Measurements from ENCODE around the gene ATP13A5.

The ATP13A5 gene, protein sequence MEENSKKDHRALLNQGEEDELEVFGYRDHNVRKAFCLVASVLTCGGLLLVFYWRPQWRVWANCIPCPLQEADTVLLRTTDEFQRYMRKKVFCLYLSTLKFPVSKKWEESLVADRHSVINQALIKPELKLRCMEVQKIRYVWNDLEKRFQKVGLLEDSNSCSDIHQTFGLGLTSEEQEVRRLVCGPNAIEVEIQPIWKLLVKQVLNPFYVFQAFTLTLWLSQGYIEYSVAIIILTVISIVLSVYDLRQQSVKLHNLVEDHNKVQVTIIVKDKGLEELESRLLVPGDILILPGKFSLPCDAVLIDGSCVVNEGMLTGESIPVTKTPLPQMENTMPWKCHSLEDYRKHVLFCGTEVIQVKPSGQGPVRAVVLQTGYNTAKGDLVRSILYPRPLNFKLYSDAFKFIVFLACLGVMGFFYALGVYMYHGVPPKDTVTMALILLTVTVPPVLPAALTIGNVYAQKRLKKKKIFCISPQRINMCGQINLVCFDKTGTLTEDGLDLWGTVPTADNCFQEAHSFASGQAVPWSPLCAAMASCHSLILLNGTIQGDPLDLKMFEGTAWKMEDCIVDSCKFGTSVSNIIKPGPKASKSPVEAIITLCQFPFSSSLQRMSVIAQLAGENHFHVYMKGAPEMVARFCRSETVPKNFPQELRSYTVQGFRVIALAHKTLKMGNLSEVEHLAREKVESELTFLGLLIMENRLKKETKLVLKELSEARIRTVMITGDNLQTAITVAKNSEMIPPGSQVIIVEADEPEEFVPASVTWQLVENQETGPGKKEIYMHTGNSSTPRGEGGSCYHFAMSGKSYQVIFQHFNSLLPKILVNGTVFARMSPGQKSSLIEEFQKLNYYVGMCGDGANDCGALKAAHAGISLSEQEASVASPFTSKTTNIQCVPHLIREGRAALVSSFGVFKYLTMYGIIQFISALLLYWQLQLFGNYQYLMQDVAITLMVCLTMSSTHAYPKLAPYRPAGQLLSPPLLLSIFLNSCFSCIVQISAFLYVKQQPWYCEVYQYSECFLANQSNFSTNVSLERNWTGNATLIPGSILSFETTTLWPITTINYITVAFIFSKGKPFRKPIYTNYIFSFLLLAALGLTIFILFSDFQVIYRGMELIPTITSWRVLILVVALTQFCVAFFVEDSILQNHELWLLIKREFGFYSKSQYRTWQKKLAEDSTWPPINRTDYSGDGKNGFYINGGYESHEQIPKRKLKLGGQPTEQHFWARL

DNA sequence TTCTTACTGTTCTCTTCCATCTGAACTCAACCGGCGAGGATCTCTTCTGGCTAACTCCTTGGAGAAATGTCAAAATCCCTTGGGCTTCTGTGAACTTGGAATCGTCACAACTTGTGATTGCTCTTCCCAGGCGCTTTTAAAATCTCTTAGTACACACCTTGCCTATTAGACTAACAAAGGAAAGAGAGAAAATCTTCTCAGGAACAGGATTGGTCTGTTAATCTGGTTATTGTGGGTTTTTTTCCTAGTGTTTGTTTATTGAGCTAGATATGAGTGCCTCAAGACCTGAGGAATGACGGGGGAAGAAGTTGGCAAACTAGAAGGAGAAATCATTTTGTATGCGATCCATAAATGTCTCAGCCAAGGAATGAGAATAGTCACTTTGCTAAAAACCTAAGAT is at the start of gene ATP13A5:
Gene ATP13A5, minus strand, starts transcription at position 48 of the 400 bp plus-strand sequence. Its CDS starts 28 bp downstream, at position 20.
- no peak for DNase-seq

DNA sequence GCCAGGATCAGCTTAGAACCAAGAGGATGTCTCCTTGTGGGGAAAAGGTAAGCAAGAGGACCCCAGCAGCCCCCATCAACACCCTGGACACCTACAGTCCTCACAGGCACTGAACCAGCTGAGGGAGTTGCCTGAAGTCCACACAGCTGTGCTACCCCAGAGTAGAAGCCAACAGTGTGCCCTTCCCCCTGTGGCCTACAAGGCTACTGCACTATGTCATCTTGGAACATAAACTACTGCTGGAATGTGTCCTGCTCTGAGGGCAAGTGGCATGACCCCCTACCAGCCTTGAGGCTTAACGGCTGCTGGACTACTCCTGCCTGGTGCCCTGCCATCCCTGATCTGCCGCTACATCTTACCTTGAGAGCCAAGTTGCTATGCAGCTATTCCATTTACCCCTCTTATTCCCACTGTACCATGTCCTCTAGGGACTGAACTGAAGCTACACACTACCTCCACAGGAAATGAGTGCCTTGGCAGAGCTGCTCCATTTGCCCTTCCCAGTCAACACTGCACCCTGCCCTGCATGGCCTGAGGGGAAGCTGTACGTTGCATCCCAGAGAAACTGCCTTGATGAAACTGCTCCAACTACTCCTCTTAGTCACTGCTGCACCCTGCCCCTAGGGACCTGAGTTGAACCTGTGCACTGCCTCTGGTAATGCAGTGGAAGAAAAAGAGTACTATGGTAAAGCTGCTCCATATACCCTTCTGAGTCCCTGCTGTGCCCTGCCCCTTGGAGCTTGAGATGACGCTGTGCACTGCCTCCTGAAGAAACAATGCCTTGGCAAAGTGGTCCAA is 40.2 kb upstream of the ATP13A5 start:
- no peak for DNase-seq

DNA sequence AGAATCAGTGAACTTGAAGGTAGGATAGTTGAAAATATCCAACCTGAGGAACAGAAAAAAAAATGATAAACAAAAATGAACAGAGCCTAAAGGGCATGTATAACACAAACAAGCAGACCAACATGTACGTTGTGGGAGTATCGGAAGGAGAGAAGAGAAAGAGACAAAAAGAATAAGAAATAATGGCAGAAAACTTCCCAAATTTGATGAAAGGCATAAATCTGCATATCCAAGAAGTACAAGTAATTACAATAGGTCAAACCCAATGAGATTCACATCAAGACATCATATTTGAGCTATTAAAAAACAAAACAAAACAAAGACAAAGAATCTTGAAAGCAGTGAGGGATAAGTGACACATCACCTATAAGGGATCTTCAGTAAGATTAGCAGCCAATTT is 38.1 kb upstream of the ATP13A5 start:
- DNase-seq = no peak

DNA sequence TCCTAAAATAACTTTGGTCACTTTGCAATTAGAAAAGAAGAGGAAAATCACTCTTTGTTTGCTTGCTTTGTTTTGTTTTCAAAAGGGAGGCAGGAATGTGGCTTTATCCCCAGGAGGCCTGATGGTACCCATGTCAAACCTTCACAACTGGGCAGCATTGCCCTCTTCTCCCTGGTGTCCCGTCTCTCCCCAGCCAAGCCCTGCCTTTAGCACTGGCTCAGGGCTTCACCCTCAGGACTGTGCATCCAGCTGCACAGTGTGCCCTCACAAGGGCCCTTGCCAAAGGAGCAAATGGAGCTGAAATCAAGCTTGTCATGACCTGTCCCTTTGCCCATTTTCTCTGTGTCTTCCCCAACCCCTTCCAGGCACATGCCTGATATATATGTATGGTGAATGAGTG is 29.1 kb upstream of the ATP13A5 start:
- no peak for DNase-seq

DNA sequence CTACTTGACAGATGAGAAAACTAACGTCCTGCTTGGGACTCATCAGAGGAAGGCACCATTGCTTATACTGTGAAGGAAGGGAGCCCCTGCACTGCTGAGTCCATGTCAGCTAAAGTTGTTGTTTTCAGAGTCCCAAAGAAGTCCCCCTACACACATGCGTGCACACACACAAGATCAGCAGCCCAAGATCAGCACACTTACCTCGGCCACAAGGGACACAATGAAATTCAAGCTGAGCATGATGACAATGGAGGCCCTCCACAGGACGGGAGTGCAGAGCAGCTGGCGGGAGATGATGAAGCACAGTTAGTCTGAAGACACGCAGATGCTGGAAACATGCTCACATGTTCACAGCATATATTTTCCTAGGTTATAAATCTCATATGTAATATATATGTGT is 28.6 kb upstream of the ATP13A5 start:
- no peak for DNase-seq

DNA sequence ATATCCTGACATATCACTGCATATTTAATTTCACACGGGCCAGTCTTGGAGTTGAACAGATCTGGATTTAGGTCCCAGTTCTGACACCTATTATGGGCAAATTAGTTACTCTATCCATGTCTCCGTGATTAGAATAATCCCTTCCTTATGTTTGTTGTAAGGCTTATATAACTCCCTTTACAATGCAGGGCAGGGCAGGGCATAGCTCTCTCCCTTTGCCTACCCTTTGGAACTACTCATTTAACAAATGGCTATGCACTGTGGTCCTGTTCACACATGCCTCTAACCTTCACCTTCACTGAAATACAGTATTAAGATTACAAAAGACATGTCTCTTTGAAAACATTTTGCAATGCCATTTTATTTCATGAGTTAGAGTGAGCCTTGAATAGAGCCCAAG is 24.8 kb upstream of the ATP13A5 start:
- DNase-seq = no peak

DNA sequence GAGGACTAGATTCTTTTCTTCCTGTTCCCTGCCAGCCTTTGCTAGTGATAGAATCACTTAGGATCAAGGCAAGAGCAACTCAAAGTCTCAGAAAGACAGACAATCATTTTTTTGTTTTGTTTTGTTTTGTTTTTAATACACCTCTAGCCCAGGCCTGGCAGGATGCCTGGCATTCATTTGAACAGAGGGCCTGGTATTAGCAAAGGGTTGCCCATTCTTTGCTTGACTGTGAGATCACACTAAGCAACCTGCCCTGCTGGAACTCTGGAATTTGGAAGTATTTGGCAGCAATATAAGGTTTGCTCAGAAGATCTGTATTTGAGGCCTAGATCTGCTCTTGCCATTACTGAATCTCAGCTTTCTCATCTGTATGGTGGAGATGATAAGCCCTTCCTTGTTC is 21.8 kb upstream of the ATP13A5 start:
- DNase-seq = no peak

DNA sequence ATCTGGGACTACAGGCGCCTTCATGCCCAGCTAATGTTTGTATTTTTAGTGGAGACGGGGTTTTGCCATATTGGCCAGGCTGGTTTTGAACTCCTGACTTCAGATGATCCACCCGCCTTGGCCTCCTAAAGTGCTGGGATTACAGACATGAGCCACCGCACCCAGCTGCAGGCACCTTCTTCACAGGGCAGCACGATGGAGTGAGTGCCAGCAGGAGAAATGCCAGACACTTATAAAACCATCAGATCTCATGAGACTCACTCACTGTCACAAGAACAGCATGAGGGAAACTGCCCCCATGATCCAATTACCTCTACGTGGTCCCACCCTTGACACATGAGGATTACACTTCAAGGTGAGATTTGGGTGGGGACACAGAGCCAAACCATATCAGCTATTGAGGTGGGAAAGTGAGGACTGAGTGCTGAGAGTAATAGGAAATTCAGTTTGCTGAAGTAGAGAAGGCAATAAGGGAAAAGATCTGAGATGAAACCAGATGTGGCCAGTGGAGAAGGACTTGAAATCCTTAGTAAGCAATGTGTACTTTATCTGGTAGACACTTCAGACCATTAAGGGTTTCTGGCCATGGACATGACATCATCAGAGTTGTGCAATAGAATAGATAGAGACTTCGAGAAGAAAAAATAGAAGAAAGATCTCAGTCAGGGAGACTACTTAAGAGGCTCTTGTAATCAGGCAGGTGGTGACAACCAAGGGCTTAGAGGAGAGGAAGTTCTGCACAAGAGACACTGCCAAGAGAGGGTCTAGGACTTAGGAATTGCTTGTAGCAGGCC is 18.1 kb upstream of the ATP13A5 start:
- DNase-seq = no peak

DNA sequence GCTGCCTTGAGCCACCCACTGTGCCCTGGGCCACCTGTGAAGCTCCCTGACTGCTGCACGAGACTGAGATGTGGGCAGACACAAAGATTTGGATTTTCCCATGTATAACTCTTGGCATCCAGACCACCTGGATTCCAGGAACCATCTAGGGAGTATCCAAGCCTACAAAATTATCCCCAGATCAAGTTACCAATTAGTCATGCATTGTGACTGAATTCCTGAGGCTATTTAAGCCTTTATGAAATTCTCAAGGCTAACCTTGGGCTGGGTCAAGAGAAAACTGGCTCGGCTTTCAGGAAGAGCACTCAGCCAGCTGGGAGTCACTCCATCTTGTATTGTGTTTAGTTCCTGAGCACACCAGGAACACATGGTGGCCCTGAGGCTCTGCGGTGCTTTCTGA is 13.3 kb upstream of the ATP13A5 start:
- DNase-seq = no peak

DNA sequence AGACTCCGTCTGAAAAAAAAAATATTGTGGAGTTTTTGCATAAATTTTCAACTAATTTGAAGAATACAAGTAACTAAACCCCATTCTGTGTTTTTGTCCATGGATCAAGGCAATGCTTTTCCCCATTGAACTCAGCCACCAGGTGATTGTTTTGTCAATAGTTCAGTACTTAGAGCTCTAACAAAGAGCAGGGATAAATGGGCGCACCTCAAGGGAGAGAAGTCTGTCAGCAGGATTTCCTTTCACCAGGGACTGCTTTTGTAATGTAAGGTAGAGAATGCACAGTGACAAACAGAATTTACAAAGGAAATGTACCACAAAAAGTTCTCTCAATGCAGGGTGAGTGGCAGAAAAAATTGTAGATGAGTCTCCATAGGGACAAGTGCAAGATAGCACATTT is 10.8 kb upstream of the ATP13A5 start:
- DNase-seq = no peak

DNA sequence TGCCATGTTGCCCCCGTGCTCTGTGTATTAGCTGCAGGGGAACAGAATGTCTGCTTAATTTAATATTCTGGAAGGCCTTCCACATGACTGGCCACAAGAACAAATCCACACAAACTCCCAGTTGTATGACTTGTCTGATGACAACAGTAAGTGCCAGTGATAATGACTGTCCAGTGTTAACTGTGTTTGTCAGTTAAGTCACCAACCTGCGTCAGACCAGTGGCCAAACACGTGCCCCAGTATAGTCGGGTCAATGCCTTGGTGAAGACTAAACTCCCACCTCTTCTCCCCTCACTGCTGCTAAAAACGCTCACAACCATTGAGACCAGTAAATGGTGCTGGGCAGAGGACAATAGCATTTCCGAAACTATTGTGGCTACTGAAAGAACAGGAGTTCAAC is 9.8 kb upstream of the ATP13A5 start:
- DNase-seq = no peak

DNA sequence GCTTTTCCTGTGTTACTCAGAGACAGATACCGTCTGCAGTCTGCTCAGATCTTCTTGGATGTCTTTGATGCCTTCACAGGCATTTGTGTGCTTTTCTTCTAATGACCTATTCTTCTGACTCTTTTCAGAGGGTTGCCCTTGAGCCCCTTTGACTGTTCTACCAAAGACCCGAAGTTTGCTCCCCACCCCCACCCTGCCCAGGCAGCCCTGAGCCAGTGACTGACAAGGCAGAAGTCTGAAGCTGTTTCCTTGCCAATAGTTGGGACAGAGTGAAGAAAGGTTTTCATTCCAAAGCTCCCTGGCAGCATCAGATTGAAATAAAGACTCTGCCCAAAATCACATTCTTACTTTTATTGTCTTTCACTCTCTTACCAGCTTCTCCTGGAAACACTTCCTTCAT is 9.0 kb upstream of the ATP13A5 start:
- no peak for DNase-seq

DNA sequence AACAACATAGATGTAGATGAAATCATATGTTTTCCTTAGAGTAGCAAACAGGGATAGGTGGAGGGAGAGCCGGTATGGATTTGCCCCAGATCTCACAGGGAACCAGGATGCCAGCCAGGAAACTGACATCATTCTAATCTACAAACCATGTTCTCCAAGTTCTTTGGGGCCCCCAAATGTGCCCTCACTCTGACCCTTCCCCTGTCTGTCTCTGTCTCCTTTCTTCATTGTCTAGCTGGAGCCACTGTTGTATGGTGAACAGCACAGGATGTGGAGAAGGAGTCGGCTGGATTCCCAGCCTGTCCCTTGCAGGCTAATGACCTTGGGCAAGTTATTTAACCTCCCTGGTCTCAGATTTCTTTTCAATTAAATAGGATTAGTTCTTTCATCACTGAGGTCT is 962 bp downstream of the ATP13A5 start:
- DNase-seq = no peak

DNA sequence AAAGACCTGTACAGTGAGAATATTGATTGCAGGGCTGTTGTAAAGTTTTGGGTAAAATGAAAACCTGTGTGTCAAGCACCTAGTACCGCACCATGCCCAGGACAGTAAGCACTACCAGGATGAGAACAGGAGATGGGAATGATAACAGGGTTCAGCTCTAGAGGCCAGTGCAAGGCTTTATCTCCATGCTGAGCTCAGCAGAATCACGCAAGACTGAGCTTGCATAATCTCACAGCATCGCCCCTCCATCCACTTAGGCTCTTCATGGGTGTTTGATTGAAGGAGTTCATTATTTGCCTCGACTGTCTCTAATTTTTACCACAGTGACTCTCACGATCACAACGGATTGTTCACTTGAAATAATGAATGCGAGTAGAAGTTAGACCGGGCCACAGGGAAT is 2.9 kb downstream of the ATP13A5 start:
- no peak for DNase-seq

DNA sequence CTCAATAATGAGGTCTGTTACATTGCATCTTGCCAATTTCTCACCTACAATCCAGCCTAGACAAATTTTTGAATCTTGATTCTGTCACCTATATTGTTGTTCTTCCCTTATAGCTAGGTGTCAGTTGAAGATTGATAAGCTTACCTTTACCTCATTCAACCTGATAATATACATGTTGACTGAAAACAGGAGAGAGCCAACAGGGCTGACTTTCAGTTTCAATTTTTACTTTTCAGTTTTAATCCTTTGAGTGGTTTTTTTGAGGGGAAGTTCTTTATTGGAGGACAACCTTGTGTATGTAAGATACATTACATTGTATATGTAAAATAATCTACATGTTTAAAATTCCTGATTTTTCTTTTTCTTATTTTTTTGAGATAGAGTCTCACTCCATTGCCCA is 5.8 kb downstream of the ATP13A5 start:
- no peak for DNase-seq

DNA sequence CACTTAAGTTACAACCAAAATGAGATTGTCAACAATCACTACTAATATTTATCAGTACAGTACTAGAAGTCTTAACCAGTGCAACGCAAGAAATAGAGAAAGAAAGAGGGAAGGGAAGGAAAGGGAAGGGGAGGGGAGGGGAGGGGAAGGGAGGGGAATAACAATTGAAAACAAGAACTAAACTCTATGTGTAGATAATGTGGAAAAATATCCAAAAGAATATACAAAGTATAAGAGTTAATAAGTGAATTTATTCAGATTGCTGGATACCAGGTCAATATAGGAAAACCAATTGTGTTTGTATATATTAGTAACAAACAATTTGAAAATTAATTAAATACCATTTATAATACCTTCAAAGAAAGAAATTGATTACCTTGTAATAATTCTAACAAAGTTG is 10.7 kb downstream of the ATP13A5 start:
- no peak for DNase-seq

DNA sequence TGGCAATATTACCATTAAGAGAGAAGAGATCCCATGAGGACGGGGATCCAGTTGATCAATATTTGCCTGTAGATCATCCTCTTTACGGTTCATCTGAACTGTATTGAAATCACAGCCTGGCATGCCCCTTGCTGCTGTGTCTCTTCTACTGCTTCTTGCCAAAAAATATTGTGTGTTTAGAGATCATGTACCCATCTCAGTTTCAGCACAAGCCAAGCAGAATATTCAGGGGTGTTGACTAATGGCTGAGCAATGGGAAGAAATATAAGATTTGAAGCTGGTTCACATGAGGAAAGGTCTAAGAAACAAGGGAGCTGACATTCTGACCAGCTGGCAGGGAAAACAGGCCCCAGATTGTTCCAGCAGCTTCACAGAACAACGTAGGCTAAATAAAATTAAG is 21.3 kb downstream of the ATP13A5 start:
- DNase-seq = no peak

DNA sequence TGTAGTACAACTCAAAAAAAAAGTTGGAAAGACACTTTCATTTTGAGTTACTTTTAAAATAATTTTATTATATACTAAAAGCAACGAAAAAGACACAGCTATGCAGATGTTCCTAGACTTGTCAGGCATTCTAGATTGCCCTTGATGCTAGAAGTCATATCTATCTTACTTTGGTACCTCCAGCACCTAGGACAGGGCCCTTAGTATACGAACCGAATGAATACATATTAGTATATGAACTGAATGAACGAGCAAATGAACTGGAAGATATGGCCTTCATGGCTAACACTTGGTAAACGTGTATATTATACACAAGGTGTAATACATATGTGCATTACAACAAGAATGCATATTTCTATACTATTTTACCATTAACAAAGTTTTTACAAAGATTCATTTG is 24.1 kb downstream of the ATP13A5 start:
- DNase-seq = no peak

DNA sequence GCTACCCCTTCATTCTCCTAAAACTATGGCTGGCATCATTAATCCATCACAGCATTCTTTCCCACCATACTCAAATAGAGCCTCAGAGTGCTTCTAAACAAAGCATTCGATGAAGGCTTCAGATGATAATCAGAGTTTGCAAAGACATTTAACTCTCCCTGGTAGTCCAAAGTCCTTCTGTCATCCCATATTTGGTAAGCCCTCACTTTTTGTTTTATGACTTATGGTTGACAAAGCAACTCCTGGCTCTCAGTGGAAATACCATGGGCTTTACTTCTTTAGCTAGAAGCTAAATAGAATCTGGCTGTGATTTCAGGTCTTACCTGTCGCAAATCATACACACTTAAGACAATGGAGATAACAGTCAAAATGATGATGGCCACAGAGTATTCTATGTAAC is 27.8 kb downstream of the ATP13A5 start:
- DNase-seq = no peak

DNA sequence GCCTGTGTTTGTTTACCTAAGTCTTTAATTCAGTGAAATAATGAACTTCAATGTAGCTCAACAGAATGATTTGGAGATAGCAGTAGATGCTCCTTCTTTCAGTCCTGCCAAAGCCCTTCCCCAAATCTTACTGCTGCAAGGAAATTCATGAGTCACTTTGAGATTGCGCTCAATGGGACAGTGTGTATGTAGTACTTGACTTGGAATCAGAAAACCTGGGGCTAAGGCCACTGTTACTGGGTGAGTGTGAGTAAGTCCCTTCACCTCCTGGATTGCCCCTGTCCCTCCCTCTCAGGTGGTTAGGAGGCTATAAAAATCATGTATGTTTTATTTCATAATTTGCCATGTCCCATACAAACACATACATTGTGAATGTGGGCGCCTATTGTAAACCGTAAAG is 29.9 kb downstream of the ATP13A5 start:
- no peak for DNase-seq

All from NCI-H1417 treated with DMSO at 0.1 percent for 48 hours (cell line).